Left ventricle myocardium inferior (tissue), 1 donor: Measurements from ENCODE around the gene SRRT. TPM values are rescaled to one million over a fixed set of nuclear protein-coding genes. Genes with fewer than 3 reads are reported as not detected.

Source experiments
- DNase-seq: peaks from one replicate; pipeline ENCODE4 v3.0.0-alpha.2; 2020
- H3K27ac ChIP-seq: fragments of 200-600 bp; replicated peaks from 2 replicates; pipeline ENCODE4 v1.8.0; 2021
- H3K27me3 ChIP-seq: fragments of 200-600 bp; 2 replicates; pipeline ENCODE4 v1.8.0; 2021; ENCODE audit warnings: low read depth
- H3K36me3 ChIP-seq: fragments of 200-600 bp; 2 replicates; pipeline ENCODE4 v1.8.0; 2021
- H3K4me1 ChIP-seq: fragments of 200-600 bp; 2 replicates; pipeline ENCODE4 v1.8.0; 2021
- H3K4me3 ChIP-seq: fragments of 200-600 bp; 2 replicates; pipeline ENCODE4 v1.8.0; 2021; ENCODE audit warnings: mild to moderate bottlenecking, moderate library complexity
- H3K9me3 ChIP-seq: fragments of 200-600 bp; replicated peaks from 2 replicates; pipeline ENCODE4 v1.8.0; 2021
- intact Hi-C: fragments of 100-400 bp; cut with micrococcal nuclease; formaldehyde crosslinking; loops from one replicate; pipeline ENCODE4 v1.11.0; 2022
- total RNA-seq: library from RNA; stranded (reverse); fragmentation: NEBNext Ultra II Directional; extraction: Animal tissue kit (Norgen Biotek cat#: 25700); gene quantifications from one replicate; pipeline ENCODE4 v1.2.1, GENCODE V29; 2021
- TF ChIP-seq, protein P1 (sequence below): fragments of 200-600 bp; IDR thresholded peaks from 2 replicates; pipeline ENCODE4 v1.8.0; 2021; ENCODE audit warnings: antibody characterized with exemption, mild to moderate bottlenecking, borderline replicate concordance
- donor health status: DM: no; HTN: yes; CAD: no; lungs with severe emphysema.

SRRT gene
- total RNA-seq, 1 donor from 2014 or later, result 51.3 TPM

DNA sequence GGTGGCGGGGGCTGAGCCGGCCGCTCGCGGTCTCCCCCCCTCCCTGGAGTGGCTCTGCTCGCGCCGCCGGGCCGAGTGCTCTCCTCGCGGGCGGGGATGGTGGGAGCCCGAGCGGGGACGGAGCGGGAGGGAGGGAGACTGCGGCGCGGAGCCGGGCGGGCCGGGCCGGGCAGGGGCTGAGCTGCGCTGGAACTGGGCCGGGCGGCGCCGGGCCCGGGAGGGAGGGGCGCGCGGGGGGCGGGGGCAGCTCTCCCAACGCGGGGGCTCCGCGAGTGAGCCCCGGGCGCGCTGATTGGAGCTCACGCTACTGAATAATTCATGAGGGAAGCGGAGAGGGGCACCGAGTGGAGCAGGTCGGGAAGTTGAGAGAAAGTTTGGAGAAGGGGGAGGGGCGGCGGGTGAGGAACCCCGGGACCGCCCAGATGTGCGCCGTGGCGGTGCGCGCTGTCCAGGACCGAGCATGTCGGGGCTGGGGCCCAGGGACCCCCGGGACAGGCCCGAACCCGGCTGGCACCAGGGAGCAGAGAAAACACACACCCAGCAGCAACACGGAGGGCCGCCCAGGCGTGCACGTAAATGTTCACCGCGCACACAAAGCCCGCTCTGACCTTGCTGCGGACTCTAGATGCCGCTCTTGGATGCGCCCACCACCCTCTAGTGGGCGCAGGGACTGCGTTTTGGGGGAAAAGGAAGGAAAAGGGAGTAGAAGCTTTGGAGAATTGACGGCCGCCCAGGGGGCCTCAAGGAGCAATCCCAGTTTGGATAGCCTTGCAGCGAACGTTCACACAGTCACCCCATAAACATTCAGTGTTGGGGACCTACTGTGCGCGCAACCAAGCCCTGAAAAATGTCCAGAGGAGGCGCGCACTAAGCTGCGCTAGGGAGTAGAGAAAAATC, 47.3 kb upstream of the SRRT start, which contains the start of gene EPHB4:
Gene EPHB4 (minus strand): TSS at position 194 of the 897 bp plus-strand sequence. CDS start 493 bp downstream, outside the sequence.
- TF ChIP-seq, protein P1, sequence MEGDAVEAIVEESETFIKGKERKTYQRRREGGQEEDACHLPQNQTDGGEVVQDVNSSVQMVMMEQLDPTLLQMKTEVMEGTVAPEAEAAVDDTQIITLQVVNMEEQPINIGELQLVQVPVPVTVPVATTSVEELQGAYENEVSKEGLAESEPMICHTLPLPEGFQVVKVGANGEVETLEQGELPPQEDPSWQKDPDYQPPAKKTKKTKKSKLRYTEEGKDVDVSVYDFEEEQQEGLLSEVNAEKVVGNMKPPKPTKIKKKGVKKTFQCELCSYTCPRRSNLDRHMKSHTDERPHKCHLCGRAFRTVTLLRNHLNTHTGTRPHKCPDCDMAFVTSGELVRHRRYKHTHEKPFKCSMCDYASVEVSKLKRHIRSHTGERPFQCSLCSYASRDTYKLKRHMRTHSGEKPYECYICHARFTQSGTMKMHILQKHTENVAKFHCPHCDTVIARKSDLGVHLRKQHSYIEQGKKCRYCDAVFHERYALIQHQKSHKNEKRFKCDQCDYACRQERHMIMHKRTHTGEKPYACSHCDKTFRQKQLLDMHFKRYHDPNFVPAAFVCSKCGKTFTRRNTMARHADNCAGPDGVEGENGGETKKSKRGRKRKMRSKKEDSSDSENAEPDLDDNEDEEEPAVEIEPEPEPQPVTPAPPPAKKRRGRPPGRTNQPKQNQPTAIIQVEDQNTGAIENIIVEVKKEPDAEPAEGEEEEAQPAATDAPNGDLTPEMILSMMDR, result peak; percentile 39
- H3K27ac ChIP-seq, result peak within 1 kb of the TSS; percentile 91
- H3K4me1 ChIP-seq, result peaks cover 42% of the 10 kb centered on the region
- H3K9me3 ChIP-seq, result no peaks in the 10 kb centered on the region
- peaks cover 17% of the 10 kb centered on the region for H3K36me3 ChIP-seq
- H3K4me3 ChIP-seq, result peak within 1 kb of the TSS; percentile 72
- H3K27me3 ChIP-seq, result peaks cover 4% of the 10 kb centered on the region
- peak; percentile 84 for DNase-seq
- intact Hi-C loops, result no loop called here

DNA sequence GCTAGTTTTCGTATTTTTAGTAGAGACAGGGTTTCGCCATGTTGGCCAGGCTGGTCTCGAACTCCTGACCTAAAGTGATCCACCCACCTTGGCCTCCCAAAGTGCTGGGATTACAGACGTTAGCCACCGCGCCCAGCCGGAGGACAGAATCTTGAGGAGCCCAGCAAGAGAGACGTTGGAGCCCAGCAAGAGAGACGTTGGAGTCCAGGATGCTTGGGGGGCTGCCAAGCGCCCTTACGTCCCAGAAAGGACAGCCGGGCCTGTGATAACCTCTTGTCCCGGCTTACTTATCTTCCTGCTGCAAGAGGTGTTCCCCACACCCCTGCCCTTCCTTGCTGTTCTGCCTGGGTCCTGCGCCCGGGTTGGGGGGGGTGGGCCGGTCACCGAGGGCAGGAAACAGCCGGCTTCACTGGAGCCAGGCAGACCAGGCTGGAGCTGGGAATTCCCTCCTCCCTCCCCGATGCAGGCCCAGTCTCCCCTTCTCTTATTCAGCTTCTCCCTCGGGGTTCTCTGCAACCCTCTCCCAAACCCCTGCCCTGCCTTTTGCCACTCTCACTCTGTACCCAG, 45.7 kb upstream of the SRRT start:
- peak; percentile 63 for DNase-seq
- Histone ChIP-seq H3K9me3 (no peaks in the 10 kb centered on the region), H3K27me3 (peaks cover 4% of the 10 kb centered on the region), H3K4me3 (peak overlapping the region; percentile 72), H3K27ac (peak overlapping the region; percentile 91), H3K36me3 (peaks cover under 1% of the 10 kb centered on the region), H3K4me1 (peaks cover 35% of the 10 kb centered on the region)
- intact Hi-C loops, result no loop called here
- TF ChIP-seq, protein P1, result no peak

DNA sequence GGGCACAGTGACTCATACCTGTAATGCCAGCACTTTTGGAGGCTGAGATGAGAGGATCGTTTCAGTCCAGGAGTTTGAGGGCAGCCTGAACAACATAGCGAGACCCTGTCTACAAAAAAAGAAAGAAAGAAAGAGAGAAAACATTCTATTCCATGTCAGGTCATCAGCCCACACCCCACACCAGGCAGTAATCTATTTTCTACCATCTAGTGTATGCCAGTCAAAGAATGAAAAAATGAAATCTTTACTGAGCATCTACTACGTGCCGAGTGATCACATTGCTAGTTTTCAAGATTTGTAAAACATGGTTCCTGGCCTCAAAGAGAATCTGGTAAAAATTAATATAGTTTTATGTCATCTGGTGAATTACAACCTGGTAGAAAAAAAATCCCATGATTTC, 44.5 kb upstream of the SRRT start:
- no peak for DNase-seq
- no peak overlapping the region for H3K4me3 ChIP-seq
- H3K9me3 ChIP-seq, result no peaks in the 10 kb centered on the region
- intact Hi-C loops, result no loop called here
- H3K36me3 ChIP-seq, result no peaks in the 10 kb centered on the region
- H3K27ac ChIP-seq, result peak overlapping the region; percentile 91
- peaks cover 34% of the 10 kb centered on the region for H3K4me1 ChIP-seq
- H3K27me3 ChIP-seq, result peaks cover 4% of the 10 kb centered on the region
- TF ChIP-seq, protein P1, result no peak

DNA sequence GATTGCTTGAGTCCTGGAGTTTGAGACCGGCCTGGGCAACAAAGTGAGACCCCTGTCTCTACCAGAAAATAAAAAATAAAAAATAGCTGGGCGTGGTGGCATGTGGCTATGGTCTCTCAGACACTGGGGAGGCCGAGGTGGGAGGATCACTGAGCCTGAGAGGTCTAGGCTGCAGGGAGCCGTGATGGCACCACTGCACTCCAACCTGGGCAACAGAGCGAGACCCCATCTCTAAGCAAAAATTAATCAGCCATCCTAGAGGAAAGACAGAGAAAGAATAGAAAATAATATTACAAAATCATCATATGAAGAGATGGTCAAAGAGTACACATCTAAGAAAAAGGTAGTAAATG, 42.6 kb upstream of the SRRT start:
- peaks cover 39% of the 10 kb centered on the region for H3K4me1 ChIP-seq
- TF ChIP-seq, protein P1, result no peak
- H3K27me3 ChIP-seq, result peaks cover 4% of the 10 kb centered on the region
- H3K4me3 ChIP-seq, result no peak overlapping the region
- no peak for DNase-seq
- no peaks in the 10 kb centered on the region for H3K9me3 ChIP-seq
- H3K27ac ChIP-seq, result no peak overlapping the region
- H3K36me3 ChIP-seq, result no peaks in the 10 kb centered on the region
- intact Hi-C loops, result no loop called here

DNA sequence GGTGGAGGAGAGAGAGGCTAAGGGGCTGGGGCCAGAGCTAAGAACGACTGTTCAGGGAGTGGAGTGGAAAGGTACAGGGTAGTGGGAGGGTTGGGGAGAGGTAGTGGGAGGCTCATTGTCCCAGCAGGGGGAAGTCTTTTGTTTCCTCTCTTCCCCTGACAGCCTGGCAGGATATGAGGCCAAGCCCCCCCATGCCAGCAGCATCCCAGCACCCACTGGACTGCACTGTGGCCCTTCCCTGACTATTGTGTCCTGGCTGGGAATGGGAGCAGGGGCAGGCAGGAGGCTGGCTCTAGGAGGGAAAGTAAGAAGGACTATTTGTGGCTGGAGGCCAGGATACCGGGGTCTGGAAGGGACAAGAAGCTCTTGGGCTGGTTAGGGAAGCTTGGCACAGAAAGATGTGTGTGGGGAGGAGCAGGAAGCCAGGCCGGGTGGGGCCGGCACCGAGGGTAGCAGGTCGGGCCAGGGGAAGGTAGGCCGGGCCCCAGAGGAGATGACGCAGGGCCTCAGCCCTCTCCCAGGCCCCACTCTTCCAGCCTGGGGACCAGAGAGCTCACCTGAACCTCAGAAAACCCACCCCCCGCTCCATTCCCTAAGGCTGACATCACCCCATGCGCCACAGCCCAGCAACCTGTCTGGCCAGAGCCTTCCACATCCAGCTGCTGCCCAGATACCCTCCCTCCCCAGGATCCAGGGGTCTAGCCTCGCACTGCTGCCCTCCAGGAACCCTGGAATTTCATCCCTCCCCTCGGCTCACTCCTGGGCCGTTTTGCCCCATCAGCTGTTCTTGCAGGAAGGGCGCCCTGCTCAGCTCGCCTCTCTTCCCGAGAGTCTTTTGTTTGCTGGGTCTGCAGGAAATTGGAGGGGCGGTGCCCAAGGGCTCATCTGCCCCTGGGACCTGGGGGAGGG, 38.7 kb upstream of the SRRT start:
- peak; percentile 64 for DNase-seq
- Histone ChIP-seq H3K36me3 (no peaks in the 10 kb centered on the region), H3K4me3 (peak overlapping the region; percentile 66), H3K27me3 (no peaks in the 10 kb centered on the region), H3K9me3 (no peaks in the 10 kb centered on the region), H3K4me1 (peaks cover 26% of the 10 kb centered on the region), H3K27ac (peak overlapping the region; percentile 94)
- intact Hi-C loops, result no loop called here
- TF ChIP-seq, protein P1, result no peak
